ENCODE measurements around the gene MTCH2. TPM values are rescaled to one million over a fixed set of nuclear protein-coding genes. Genes with fewer than 3 reads are reported as not detected.

Gene MTCH2
- total RNA-seq, 1 experiment from 2014 or later, result 160 TPM

DNA sequence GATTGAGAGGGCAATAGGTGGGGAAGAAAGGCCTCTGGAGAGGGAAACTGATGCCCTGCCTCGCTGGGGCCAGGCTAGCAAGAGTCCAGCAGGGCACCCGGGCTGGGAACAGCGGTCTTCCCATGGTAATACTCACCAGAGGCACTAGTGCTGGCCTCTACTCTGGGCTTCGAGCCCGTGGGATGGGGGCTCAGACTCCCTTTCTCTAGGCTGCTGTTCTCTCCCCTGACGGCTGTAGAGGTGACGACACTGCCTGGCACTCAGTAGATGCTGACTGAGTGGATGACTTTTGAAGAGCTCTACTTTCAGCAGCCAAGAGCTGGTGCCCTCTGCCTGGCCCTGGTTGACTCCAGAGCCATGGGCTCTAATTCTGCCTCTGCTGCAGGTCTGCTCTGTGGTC lies 47.3 kb downstream of the MTCH2 start:
- POLR2A ChIA-PET, result interaction anchor here (0.6 to 1.1 kb wide), 3 partner anchors 10 to 470 kb away, joined by 3 read pairs; no protein-coding TSS in a partner anchor
- Mint-ChIP-seq H3K4me3 (peak overlapping the region; percentile 78), H3K36me3 (no peaks in the 10 kb centered on the region), H3K9me3 (no peaks in the 10 kb centered on the region), H3K27ac (no peak overlapping the region), H3K4me1 (peaks cover 34% of the 10 kb centered on the region), H3K27me3 (ENCODE audit: low read depth) (peaks cover 58% of the 10 kb centered on the region)
- no peak for ATAC-seq
- CTCF ChIA-PET, result interaction anchor here (0.8 to 2.4 kb wide), 4 partner anchors 8 to 183 kb away, joined by 3 to 9 read pairs (median 4); no protein-coding TSS in a partner anchor
- DNase-seq (ENCODE audit: low spot score), result no peak
- TF ChIP-seq TP53 (CRISPR knock-in tag; IDR thresholded peaks at IDR 0.05) (no peak), ZNF263 (CRISPR knock-in tag; IDR thresholded peaks at IDR 0.05; ENCODE audit: low read depth) (no peak), NFE2L1 (CRISPR knock-in tag; IDR thresholded peaks at IDR 0.05) (no peak), GRHL2 (CRISPR knock-in tag; IDR thresholded peaks at IDR 0.05; ENCODE audit: insufficient replicate concordance, severe bottlenecking) (no peak), SMAD3 (CRISPR knock-in tag; IDR thresholded peaks at IDR 0.05; ENCODE audit: borderline replicate concordance) (no peak), ZNF416 (CRISPR knock-in tag; IDR thresholded peaks at IDR 0.05) (no peak), EMX1 (CRISPR knock-in tag; IDR thresholded peaks at IDR 0.05) (no peak), ZNF317 (CRISPR knock-in tag; IDR thresholded peaks at IDR 0.05; ENCODE audit: borderline replicate concordance, low read depth) (no peak), NR2C2 (CRISPR knock-in tag; IDR thresholded peaks at IDR 0.05) (no peak), FOXJ3 (CRISPR knock-in tag; IDR thresholded peaks at IDR 0.05; ENCODE audit: borderline replicate concordance) (no peak), PRDM15 (CRISPR knock-in tag; IDR thresholded peaks at IDR 0.05) (no peak), ZNF423 (CRISPR knock-in tag; IDR thresholded peaks at IDR 0.05) (no peak), MLX (CRISPR knock-in tag; IDR thresholded peaks at IDR 0.05) (no peak), ZNF121 (CRISPR knock-in tag; IDR thresholded peaks at IDR 0.05) (no peak)
- TF ChIP-seq, protein P1, sequence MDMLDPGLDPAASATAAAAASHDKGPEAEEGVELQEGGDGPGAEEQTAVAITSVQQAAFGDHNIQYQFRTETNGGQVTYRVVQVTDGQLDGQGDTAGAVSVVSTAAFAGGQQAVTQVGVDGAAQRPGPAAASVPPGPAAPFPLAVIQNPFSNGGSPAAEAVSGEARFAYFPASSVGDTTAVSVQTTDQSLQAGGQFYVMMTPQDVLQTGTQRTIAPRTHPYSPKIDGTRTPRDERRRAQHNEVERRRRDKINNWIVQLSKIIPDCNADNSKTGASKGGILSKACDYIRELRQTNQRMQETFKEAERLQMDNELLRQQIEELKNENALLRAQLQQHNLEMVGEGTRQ (CRISPR knock-in tag; IDR thresholded peaks at IDR 0.05), result no peak

GRCh38 chr11:47593934-47594855 lies 48.2 kb downstream of the MTCH2 start, which contains the start of gene C1QTNF4:
Gene C1QTNF4, minus strand, starts transcription at chr11:47594411. Its CDS starts 3,601 bp downstream, at chr11:47590810.
- Mint-ChIP-seq H3K4me3 (peak within 1 kb of the TSS; percentile 78), H3K9me3 (no peaks in the 10 kb centered on the region), H3K4me1 (peaks cover 30% of the 10 kb centered on the region), H3K27ac (no peak within 1 kb of the TSS), H3K36me3 (no peaks in the 10 kb centered on the region), H3K27me3 (ENCODE audit: low read depth) (peaks cover 61% of the 10 kb centered on the region)
- ATAC-seq (peak; percentile 47), DNase-seq (ENCODE audit: low spot score) (peak; percentile 58)
- POLR2A ChIA-PET, result interaction anchor here (0.6 to 1.1 kb wide), 3 partner anchors 11 to 471 kb away, joined by 3 read pairs; no protein-coding TSS in a partner anchor
- CTCF ChIA-PET, result interaction anchor here (1.1 to 2.4 kb wide), 3 partner anchors 9 to 182 kb away, joined by 3 to 9 read pairs (median 5); no protein-coding TSS in a partner anchor
- TF ChIP-seq KAT7 (CRISPR knock-in tag; IDR thresholded peaks at IDR 0.05; ENCODE audit: borderline replicate concordance) (0 out of 2 replicates have a peak, but pooled peaks have one; percentile 78), ETV6 (CRISPR knock-in tag; IDR thresholded peaks at IDR 0.05) (peak; percentile 19; the same call in 1 of the 2 replicates)
- TF ChIP-seq, protein P2, sequence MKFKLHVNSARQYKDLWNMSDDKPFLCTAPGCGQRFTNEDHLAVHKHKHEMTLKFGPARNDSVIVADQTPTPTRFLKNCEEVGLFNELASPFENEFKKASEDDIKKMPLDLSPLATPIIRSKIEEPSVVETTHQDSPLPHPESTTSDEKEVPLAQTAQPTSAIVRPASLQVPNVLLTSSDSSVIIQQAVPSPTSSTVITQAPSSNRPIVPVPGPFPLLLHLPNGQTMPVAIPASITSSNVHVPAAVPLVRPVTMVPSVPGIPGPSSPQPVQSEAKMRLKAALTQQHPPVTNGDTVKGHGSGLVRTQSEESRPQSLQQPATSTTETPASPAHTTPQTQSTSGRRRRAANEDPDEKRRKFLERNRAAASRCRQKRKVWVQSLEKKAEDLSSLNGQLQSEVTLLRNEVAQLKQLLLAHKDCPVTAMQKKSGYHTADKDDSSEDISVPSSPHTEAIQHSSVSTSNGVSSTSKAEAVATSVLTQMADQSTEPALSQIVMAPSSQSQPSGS (CRISPR knock-in tag; IDR thresholded peaks at IDR 0.05; ENCODE audit: borderline replicate concordance, low read depth), result no peak

All from WTC11 (cell line).